HuH-7 (cell line): Measurements from ENCODE around the gene RDX.

ENCODE experiments used
- DNase-seq: peaks from one replicate; pipeline ENCODE4 v3.0.0; 2011; ENCODE audit warnings: low spot score

RDX gene

DNA sequence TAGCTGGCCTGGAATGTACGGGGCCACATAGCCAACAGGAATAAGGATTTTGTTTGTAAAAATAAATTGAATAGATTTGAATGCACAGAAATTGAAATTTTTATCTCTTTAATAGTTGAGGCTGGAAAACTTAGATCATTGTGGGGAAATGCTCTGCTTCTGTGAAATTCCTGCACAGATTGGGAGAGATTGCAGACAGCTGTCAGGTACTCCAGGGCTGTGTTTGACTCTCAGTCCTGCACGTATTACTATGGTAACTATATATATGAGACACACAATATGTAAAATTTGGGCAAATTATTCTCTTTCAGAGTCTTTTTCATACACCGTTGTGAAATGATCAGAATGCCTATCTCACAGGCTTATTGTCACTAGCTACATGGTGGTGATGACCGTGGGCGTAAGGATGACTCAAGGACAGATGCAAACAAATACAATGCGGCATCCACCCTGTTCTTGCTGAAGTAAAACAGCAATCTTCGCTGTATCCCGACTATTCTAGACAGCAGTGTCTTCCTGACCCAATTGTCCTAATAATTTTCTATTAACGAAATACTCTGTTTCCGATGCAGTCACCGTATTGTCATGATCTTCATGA, 123.8 kb downstream of the RDX start:
- DNase-seq, result no peak

DNA sequence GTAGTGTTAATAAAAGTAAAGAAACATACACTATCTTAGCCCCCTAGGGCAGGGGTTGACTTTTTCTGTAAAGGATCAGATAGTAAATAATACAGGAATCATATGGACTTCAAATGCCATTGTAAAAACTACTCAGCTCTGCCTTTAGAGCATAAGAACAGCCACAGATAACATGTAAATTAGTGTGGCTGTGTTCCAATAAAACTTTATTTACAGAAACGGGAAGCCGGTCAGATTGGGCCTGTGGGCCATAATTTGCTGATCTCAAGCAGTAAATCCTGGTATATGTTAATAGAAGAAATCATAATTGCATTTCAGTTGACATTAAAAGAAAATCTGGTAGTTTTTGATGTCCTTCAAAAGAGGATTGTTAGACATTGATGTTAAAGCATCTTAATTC, 126.7 kb downstream of the RDX start:
- DNase-seq, result no peak

DNA sequence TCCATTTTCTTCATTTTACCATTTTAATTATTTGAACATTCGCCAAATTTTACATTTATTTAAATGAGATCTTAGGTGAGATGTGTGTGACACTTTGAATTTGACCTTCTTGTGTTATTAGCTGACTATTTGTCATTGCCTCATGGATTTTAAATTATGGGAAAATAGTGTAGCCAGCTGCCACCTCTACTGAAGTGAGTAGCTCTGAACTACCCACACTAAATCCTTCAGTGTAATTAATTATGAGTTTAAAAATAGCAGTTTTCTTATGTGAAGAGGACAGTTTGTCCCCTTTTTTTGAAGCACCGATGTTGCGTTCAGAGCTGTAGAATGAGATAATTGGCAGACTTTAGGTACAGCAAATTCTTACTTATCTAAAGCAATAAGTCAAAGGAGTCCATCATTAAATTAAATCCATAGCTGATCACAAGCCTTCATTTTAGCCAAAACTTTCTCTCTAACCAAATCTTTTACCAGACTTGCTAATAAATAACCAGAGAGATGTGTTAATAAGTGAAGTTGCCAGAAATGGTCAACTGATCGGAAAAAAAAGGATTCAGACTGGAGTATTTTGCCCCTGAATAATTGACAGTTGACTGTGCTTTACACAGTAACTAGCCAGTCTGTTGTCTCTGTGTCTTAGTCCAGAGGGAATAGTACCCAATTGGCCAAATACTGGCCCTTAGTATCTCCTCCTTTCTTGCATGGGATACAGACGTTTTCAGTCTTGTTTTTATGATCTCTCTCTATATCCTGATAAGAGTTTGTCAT, 128.2 kb downstream of the RDX start:
- no peak for DNase-seq

DNA sequence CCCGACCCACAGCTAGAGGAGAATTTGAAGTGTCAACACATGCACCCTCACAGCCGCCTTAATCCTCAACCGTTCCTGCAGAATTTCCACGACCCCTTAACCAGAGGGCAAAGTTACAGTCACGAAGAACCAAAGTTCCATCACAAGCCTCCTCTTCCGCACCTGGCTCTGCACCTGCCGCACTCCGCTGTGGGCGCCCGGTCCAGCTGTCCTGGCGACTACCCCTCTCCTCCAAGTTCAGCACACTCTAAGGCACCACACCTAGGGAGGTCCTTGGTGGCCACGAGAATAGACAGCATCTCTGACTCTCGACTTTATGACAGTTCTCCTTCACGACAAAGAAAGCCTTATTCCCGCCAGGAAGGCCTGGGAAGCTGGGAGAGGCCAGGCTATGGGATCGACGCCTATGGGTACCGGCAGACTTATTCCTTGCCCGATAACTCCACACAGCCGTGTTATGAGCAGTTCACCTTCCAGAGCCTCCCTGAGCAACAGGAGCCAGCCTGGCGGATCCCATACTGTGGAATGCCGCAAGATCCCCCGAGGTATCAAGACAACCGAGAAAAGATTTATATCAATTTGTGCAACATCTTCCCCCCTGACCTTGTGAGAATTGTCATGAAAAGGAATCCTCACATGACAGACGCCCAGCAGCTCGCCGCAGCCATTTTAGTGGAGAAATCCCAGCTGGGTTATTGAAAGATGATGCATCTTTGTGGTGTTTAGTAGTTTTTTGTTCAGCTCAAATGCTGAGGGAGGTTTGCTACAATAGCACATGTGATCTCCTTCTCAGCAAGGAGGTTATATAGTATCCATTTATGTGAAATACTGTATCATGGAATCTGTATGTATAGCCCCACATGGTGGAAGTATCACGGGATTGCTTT, 131.1 kb downstream of the RDX start:
- DNase-seq, result no peak

DNA sequence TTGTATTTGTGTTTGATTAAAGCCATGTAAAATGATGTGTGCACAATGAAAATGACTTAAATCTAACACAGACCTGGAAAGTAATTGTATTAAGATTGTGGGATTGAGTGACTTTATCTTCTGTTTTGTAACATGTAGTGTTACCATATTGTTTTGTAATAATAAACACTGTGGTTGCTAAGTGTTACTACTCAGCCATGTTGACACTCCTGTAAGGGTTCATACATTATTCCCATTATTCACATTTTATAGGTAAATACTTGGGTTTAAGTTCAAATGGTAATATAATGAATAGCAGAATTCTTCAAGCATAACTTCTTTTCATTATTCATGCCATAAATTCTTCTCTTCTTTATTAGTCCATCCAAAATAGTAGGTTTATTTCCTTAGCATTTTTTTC, 134.2 kb downstream of the RDX start:
- DNase-seq, result no peak

DNA sequence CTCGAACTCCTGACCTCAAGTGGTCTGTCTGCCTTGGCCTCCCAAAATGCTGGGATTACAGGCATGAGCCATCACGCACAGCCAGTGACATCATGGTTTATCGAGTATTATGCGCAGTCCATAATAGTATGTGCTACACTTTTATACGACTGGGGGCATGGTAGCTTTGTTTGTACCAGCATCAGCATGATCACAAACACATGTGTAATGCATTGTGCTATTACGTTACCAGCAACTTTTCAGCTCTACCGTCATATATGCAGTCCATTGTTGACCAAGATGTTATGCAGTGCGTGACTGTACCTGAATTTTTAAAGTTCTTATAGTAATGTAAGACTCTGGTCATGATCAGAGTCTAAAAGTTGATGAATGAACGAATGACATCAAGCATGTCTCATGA, 135.4 kb downstream of the RDX start:
- DNase-seq, result no peak

DNA sequence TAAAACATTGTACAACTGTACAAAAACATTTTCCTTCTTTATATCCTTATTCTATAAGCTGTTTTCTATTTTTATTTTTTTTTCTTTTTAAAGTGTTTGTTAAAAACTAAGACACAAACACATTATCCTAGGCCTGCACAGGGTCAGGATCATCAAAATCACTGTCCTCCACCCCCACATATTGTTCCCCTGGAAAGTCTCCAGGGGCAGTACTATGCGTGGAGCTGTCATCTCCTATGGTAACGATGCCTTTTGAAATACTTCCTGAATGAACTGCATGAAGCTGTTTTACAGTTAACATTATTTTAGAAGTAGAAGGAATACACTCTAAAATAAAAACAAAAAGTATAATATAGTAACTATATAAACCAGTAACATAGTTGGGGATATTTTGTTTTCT, 136.0 kb downstream of the RDX start:
- DNase-seq, result no peak

DNA sequence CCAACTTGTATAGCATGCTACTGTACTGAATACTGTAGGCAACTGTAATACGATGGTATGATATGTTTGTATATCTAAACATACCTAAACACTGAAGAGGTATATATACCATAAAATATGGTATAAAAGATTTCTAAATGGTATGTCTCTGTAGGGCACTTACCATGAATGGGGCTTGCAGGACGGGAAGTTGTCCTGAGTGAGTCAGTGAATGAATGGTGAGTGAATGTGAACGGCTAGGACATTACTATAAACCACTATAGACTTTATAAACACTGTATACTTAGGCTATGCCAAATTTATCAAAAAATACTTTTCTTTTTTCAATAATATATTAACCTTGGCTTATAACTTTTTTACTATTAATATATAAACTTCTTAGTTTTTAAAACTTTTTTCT, 136.4 kb downstream of the RDX start:
- no peak for DNase-seq

DNA sequence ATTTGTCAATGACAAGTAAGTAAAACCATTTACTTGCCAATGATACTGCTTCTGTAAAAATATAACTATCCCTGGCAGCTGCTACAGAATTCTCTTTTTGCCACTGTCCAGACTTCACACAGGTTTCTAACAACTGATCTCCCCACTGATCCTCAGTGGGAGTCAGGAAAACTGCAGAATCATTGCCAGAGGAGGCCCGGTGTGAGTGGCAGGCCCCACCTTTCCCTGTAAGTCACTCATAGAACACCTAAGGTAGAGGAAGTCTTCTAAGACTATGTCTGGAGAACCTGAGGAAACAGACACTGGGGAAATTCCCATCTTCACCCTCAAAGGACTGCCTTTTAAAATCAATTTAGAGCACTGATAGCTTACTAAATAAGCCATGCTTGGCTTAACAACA, 136.9 kb downstream of the RDX start:
- no peak for DNase-seq

DNA sequence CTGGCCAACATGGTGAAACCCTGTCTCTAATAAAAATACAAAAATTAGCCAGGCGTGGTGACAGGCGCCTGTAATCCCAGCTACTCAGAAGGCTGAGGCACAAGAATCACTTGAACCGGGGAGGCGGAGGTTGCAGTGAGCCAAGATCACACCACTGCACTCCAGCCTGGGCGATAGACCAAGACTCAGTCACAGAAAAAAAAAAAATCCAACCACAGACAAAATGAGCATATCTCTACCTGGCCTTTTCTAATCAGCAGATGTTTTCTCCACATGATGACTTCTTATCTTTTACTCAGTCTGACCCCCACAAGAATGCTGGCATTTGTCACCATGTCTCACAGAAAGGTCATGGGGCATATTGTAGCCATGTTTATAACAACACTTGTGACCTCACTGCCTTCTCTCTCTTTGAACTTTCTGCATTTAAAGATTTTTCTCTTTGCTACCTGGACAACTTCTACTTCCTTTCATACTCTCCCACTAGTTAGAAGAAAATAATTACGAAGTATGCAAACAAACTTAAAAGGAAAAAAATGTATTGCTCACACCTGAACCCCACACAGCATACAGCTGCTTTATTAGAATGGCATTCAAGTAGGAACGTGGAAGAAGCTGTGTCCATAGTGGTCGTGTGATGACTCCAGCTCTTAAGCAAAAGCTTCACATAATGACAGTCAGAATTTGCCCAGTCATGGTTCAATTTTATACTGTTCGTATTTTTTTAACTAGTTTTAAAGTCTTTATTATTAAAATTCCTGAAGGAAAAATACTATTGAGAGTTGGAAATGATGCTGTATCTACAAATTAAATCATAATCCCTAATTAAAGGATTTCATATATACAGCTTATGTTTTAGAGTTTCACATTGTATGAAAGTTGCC, 137.9 kb downstream of the RDX start:
- no peak for DNase-seq

DNA sequence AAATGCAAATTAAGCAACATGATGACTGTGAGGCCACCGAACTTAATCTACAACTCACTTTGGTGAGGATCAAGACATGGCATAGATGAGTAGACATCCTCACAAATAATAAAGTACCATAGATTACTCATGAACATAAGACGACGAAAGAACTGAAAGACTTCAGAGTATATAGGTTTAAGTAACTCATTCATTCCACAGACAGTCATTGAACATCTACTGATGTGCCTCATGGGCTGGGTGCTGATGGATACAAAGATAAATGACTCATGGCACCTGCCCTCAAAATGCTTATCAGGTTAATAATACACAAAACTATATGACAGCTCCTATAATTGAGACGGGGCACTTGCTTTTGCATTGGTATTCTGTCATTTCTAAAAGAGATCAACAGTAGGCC, 139.9 kb downstream of the RDX start:
- DNase-seq, result no peak

DNA sequence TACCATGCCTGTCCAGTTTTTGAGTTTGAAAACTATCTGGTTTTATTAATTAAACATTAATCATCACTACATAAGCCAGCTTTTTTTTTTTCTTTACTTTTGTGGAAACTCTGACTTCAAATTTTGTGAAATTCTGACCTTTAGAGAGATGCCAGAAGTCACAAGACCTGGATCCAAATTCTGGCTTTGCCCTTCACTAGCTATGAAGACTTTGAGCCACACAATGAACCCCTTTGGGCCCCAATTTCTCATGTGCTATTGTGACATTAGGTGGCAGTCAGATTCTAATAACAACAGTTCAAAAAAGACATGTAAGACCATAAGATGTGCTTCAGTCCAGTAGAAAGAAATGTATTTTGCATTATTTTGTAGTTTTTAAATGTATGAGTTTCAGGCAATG, 142.9 kb downstream of the RDX start:
- DNase-seq, result no peak

DNA sequence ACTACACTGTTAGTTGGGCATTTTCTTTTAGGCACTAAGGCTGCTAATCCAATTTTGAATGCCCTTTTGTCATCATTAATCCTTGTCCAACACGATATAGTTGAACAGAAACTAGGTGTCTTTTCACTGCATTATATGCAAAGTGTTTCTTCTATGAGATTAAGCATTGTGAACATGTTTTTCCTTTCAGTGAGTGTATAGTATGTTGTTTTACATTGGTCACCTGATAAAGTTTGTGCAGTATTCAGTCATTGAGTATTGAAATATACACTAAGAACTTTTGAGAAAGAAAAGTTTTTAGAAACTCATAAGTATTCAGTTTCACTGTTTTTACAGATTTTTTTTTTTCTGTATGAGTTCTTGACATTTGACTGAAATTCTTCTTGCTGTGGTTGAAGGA, 144.2 kb downstream of the RDX start:
- no peak for DNase-seq

DNA sequence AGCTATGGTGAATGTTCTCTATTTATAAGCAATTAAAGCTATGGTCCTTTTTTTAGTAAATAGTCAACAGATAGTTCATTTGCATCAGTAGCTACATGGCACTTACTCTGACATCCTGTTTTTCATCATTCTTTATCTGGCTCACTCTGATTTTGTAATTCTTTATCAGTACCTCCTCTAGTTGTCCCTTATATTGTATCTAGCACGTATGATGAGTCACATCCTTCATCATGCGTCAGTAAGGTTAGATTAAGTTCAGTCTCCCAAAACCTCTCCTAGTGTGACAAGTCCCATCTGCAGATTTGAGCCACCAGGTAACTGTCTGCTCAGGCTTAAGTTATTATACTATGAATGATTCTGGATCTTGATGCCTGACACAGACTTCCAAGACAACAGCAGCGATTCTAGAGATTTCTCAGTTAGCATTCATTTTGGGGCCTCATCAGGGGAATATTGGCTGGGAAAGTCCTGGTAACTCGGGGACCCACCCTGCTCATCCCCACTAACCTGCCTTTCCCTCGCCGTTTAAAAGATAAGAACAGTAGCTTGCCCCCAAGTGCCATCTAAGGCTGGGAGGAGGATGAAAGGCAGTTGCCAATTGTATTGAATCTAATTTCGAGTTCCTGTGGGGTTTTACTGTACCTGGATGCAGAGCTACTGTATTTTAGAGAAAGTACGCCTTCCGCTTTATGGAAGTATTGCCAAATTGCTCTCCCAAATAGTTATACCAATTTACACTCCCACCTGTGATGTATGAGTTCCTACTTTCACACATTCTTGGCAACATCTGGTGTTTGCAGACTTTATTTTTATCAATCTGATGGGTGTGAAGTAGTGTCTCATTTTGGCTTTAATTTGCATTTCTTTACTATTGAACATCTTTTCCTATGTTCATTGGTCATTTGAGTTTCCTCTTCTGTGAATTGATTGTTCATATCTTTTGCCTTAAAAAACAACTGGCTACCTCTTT, 147.4 kb downstream of the RDX start:
- no peak for DNase-seq

DNA sequence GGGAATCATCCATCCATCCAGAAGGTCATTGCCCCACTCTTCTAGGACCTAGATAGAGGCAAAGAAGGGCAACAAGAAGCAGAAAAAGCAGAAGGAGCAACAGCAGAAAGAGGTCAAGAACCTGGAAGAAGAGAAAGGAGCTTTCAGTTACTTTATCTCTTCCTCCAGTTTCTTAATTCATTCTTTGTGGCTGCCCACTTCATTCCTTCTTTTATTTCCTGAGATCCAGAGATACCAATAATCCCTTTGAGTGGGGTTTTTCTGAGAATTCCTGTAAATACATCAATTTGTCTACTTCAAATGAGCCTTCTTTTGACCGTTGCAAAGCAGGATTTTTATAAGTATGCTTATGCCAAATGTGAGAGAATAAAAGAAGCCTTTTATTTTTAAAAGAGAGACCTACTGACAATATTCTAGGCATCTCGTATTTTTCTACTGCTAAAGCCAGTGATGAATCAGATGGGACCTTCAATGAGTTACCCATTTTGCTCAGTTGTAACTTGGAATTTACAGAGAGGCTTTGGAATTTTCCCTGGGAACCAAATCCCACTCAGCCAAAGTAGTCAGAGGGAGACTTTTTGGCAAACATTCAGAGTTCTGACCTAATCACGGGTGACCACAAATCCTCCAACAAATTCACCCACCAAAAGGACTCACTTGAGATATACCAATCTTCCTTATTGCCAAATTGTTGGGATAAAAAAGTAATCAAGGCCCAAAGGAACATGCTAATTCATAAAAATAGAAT, 148.3 kb downstream of the RDX start:
- no peak for DNase-seq

DNA sequence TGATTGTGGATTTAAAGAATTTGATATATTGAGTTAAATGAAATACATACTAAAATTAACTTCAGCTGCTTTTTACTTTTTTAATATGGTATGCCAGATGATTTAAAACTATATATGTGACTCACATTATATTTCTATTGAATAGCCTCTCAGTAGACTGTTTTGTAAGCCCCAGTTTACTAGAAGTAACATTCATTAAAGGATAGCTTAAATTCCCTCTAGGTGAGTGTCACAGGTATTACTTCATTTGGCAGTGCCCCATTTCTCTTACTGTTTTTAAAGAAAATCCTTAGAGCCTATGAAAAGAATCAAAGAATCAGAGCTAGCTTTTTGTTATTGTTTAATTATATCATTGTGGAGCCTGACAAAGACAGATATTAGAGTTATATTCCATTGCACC, 154.6 kb downstream of the RDX start:
- no peak for DNase-seq

DNA sequence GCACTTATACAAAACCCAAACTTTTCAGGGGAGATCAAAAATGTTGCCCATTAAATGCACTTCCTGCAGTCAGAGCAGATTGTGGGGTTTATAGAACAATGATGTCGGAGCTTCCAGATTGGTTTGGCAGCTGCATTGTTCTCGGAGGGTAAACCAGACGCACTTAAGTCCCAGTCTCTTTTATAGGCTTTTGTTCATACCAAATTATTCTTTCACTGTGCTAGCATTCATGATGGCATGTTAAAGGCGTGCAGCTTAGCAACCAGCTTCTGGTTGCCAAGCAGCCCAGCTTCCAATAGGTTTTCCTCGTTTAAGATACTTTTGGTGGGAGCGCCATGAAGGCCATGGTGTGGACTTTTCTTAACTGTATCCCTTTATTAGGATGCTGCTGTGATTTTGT, 162.3 kb downstream of the RDX start:
- no peak for DNase-seq

DNA sequence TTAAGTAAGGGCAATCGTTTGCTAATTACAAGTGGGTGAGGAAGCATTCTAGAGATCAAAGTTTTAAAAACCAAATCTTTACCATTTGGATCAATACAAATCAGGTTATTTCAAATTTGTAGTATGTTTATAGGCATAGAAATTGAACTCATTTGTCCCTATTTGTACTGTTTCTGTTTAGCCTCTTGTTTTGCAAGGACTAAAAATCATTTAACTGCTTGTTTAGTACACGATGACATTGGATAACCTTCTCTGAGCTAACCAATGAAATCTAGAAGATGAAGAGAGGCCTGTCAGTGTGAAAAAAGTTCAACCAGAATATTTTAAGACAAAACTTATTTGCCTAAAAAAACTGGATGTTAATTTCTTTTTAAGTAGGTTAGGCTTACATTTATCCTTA, 163.3 kb downstream of the RDX start:
- DNase-seq, result no peak

DNA sequence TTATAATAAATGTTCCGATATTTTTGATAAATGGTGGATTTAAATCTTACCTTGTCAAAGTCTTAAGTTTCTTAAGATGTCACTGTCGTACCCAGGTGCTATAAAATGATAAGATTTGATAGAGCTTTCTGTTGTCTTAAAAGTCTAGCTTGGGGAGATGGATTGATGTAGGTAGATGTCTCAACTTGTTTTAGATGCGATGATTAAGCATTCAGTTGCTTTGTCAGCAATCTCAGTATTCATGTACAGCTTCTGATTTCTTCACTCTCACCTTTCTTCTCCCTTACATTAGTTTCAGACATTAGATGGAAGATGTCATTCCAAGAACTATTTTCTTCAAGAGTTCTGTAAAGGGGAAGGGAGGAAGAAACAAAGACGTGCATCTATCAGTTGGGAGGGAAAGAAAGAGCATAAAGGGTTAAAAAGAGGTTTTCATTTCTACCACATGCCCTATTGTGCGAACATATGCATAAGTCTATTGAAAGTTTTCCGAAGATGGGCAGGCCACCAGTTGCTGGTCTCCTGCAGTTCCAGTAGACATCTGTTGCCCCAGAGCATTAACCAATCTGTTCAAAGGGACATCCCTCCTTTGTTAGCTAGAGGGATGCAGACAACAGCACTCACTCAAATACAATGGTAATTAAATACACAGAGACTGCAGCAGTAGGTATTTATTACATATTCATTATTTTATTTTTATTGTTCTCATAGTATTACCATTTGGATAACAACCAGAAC, 164.9 kb downstream of the RDX start:
- DNase-seq, result no peak
